ENCODE data around the gene HAUS8. TPM values are rescaled to one million over a fixed set of nuclear protein-coding genes. Genes with fewer than 3 reads are reported as not detected.

The HAUS8 gene
- total and polyA plus RNA-seq, 2 donors (not counting 3 experiments of a cell fraction or from before 2014, with no cell fraction given), result 9.6 to 30.3 TPM

- H3K4me1 ChIP-seq (ENCODE audit: control insufficient read depth, extremely low read depth, insufficient read depth, low read length), result no peaks in the 10 kb centered on the region
- intact Hi-C loops (cut with micrococcal nuclease), result no loop called here
- H4K20me1 ChIP-seq (replicated peaks; ENCODE audit: control insufficient read depth, extremely low read depth, insufficient read depth, low read length), result no peaks in the 10 kb centered on the region
- no peak for TF ChIP-seq EZH2 (IDR thresholded peaks at IDR 0.05; ENCODE audit: borderline replicate concordance, low read depth, low read length, severe bottlenecking)
- TF ChIP-seq JUN (IDR thresholded peaks at IDR 0.05; ENCODE audit: borderline replicate concordance, insufficient read depth, insufficient read length, low read depth), result no peak
- no peak for TF ChIP-seq POLR2A (IDR thresholded peaks at IDR 0.05; ENCODE audit: low read depth, low read length)
- no peak for TF ChIP-seq POLR2AphosphoS5 (IDR thresholded peaks at IDR 0.05; ENCODE audit: insufficient read depth, low read depth, low read length)
- TF ChIP-seq CTCF (IDR thresholded peaks at IDR 0.05; ENCODE audit: extremely low read depth in 1 of 2, insufficient read depth in 1 of 2, low read depth in 1 of 2, low read length in 2 of 2), result no peak
- TF ChIP-seq GATA2 (IDR thresholded peaks at IDR 0.05; ENCODE audit: insufficient read depth, insufficient read length, low read depth, low read length), result no peak
- no peak for TF ChIP-seq MYC (IDR thresholded peaks at IDR 0.05; ENCODE audit: low read depth, low read length)
- no peak for TF ChIP-seq FOS (IDR thresholded peaks at IDR 0.05; ENCODE audit: borderline replicate concordance, insufficient read depth, low read length)
- TF ChIP-seq, protein P1, sequence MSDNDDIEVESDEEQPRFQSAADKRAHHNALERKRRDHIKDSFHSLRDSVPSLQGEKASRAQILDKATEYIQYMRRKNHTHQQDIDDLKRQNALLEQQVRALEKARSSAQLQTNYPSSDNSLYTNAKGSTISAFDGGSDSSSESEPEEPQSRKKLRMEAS (IDR thresholded peaks at IDR 0.05; ENCODE audit: insufficient read depth, insufficient read length), result no peak
- DNase-seq (ENCODE audit: low read depth, low spot score) (no peak), FAIRE-seq (no peak)
- no peak overlapping the region for H3K4me2 ChIP-seq (ENCODE audit: insufficient read depth, low read length)
- no peak overlapping the region for H3K4me3 ChIP-seq (replicated peaks in 1 of 3; ENCODE audit: insufficient read depth in 1 of 3, low read depth in 1 of 3, low read length in 3 of 3)
- H3K36me3 ChIP-seq (ENCODE audit: control insufficient read depth in 2 of 2, extremely low read depth in 1 of 2, insufficient read depth in 2 of 2, low read length in 2 of 2), result no peaks in the 10 kb centered on the region
- CTCF ChIA-PET, result no interaction called here
- H3K9me3 ChIP-seq (replicated peaks; ENCODE audit: control insufficient read depth, insufficient read depth, low read length), result no peaks in the 10 kb centered on the region
- no peaks in the 10 kb centered on the region for H3K27me3 ChIP-seq (ENCODE audit: control insufficient read depth in 2 of 2, insufficient read depth in 2 of 2, low read length in 2 of 2)
- H2AFZ ChIP-seq (ENCODE audit: low read depth, low read length), result no peak overlapping the region
- dilution Hi-C loops (cut with MboI; ENCODE audit: extremely low pct_ligation_motif_present, low sequenced_read_pairs), result no loop called here
- no TSS peak for BruUV-seq (replicated peaks)
- no peaks in the 10 kb centered on the region for H3K9me1 ChIP-seq (replicated peaks; ENCODE audit: control insufficient read depth, extremely low read depth, insufficient read depth, low read length)
- no peak overlapping the region for H3K9ac ChIP-seq (replicated peaks; ENCODE audit: extremely low read depth, insufficient read depth, low read length)
- no peaks in the 10 kb centered on the region for H3K79me2 ChIP-seq (ENCODE audit: control insufficient read depth, insufficient read depth, low read length)
- POLR2A ChIA-PET, result no interaction called here
- no peak overlapping the region for H3K27ac ChIP-seq (ENCODE audit: insufficient read depth, low read depth, low read length)
These were observed 70.9 kb downstream of the HAUS8 start for GRCh38 chr19:17004386-17004785.
